Ovary (tissue), 9 donors: ENCODE data around the gene RIPOR2. TPM values are rescaled to one million over a fixed set of nuclear protein-coding genes. Genes with fewer than 3 reads are reported as not detected.

Experiments used
- DNase-seq, 5 donors: peaks; one replicate each; pipeline ENCODE4 v3.0.0-alpha.2; 2019 to 2020
- H3K27ac ChIP-seq, 2 donors: fragments of 200-600 bp; one replicate each; pipeline versions ENCODE4 v1.5.1 to v1.8.0; 2019 to 2022
- H3K27me3 ChIP-seq: fragments of 200-600 bp; one replicate; pipeline ENCODE4 v1.8.0; 2022
- H3K36me3 ChIP-seq: fragments of 200-600 bp; sonication (generic); one replicate; pipeline ENCODE4 v1.5.1; 2019
- H3K4me1 ChIP-seq: one replicate; pipeline ENCODE4 v1.8.1; 2013; ENCODE audit warnings: mild to moderate bottlenecking, moderate library complexity; ENCODE audit not compliant: insufficient read depth
- H3K4me3 ChIP-seq: fragments of 200-600 bp; sonication (generic); one replicate; pipeline ENCODE4 v1.5.1; 2017
- H3K9me3 ChIP-seq, 2 donors: fragments of 200-600 bp in 1 of 2; sonication (generic) in 1 of 2; one replicate each; pipeline versions ENCODE4 v1.5.1 to v1.8.1; 2013 to 2019; ENCODE audit warnings: mild to moderate bottlenecking in 1 of 2, moderate library complexity in 1 of 2
- EP300 ChIP-seq: sonication (generic); formaldehyde crosslinking; IDR thresholded peaks from one replicate; pipeline ENCODE4 v1.6.1; 2017; ENCODE audit warnings: antibody characterized with exemption
- POLR2A ChIP-seq: fragments of 450-650 bp; IDR thresholded peaks from one replicate; pipeline ENCODE4 v1.6.1; 2017; ENCODE audit warnings: antibody characterized with exemption, mild to moderate bottlenecking, moderate library complexity
- WGBS, 3 donors: extraction: QIAGEN DNeasy Blood & Tissue Kit in 1 of 3; methylation state at CpG; one replicate each; pipeline versions ENCODE4 v1.1.5 to v1.1.7; 2013 to 2017; 5-methylcytosine and 5-hydroxymethylcytosine counted together
- intact Hi-C, 4 donors: fragments of 100-400 bp; cut with DNase I; formaldehyde crosslinking; loops; one replicate each; pipeline versions ENCODE4 v1.11.0 to v1.15.1; 2022 to 2023
- polyA plus RNA-seq, 2 donors: library from polyadenylated mRNA; stranded (reverse); fragments of 200-250 nt in 1 of 2; fragments of 350-450 nt in 1 of 2; fragmentation: Illumina TruSeq in 1 of 2; extraction: RNeasy Lipid Tissue Mini Kit (QIAGEN cat#74804) in 1 of 2; gene quantifications; one replicate each; pipeline ENCODE4 v1.2.3, GENCODE V29; 2013 to 2014
- total RNA-seq, 7 donors: library from RNA; depleted of rRNA in 2 of 7; stranded (reverse); fragments of >200 nt in 2 of 7; fragmentation: NEBNext Ultra II Directional in 3 of 7; extraction: Animal tissue kit (Norgen Biotek cat#: 25700) in 3 of 7; gene quantifications; one replicate each; pipeline versions ENCODE4 v1.1.0 to v1.2.4, GENCODE V29; 2016 to 2023
- TF ChIP-seq, protein P1 (sequence below), 3 donors: fragments of 450-650 bp in 2 of 3; fragments of 200-600 bp in 1 of 3; IDR thresholded peaks; one replicate each; pipeline versions ENCODE4 v1.5.1 to v1.8.0; 2016 to 2022; ENCODE audit warnings: antibody characterized with exemption in 3 of 3, mild to moderate bottlenecking in 1 of 3
- donor health status: DM: no; HTN: no; CAD: no; lungs with moderate emphysema.
- donor health status: DM: no; HTN: no; CAD: no.
- donor health status: Bipolar disorder and iron deficiency.
- donor health status: DM: yes; HTN: yes; CAD: no.
- donor health status: DM: no; HTN: no; CAD: no.
- donor health status: DM: yes; HTN: yes; CAD: no.

The RIPOR2 gene
- total and polyA plus RNA-seq, 9 donors = 1.1 to 14.4 (median 4.5) TPM

DNA sequence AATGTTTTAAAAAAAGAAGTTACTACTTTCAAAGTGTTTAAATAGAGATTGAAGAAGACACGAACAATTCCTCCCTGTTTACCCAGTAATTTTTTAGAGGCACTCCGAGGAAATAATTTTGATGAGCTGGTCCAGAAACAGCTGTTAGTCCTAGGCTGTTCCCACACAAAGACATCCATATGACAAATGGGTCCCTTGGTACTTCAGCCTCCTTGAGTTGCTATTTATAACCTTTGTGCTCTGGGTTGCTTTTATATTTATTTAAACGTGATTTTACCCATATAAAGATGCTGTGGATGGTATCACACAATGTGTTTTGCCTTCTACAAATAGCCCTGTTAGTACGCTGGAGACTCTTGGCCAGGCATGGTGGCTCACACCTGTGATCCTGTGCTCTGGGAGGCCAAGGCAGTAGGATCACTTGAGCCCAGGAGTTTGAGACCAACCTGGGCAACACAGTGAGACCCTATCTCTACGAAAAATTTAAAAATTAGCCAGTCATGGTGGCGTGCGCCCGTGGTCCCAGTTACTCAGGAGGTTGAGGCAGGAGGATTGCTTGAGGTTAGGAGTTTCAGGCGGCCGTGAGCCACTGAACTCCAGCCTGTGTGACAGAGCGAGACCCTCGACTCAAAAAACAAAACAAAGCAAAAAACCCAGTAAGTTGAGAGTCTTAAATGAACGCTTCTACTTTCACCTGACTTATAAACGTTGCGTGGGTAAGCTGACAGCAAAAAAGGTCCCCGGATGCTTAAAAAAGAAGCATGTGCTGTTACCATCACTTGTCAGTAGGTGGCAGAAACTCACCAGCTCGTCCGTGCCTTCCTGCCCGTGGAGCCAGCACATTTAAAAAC is 80.1 kb downstream of the RIPOR2 start:
- H3K4me3 ChIP-seq = no peak overlapping the region
- H3K4me1 ChIP-seq = peaks cover 4% of the 10 kb centered on the region
- 25 to 28% (median 25%) methylated on average over 19 of the region's 19 CpGs for WGBS, 3 donors
- DNase-seq = peak; percentile 31 to 60 (median 47)
- H3K27ac ChIP-seq = no peak overlapping the region
- intact Hi-C loops = loop anchor here in 3 of 4 donors (2.0 to 10.0 kb wide), 3 partner anchors 215 to 219 kb away; no protein-coding TSS in a partner anchor
- H3K36me3 ChIP-seq = no peaks in the 10 kb centered on the region
- H3K27me3 ChIP-seq = no peaks in the 10 kb centered on the region
- H3K9me3 ChIP-seq = no peaks in the 10 kb centered on the region
- TF ChIP-seq, protein P1, sequence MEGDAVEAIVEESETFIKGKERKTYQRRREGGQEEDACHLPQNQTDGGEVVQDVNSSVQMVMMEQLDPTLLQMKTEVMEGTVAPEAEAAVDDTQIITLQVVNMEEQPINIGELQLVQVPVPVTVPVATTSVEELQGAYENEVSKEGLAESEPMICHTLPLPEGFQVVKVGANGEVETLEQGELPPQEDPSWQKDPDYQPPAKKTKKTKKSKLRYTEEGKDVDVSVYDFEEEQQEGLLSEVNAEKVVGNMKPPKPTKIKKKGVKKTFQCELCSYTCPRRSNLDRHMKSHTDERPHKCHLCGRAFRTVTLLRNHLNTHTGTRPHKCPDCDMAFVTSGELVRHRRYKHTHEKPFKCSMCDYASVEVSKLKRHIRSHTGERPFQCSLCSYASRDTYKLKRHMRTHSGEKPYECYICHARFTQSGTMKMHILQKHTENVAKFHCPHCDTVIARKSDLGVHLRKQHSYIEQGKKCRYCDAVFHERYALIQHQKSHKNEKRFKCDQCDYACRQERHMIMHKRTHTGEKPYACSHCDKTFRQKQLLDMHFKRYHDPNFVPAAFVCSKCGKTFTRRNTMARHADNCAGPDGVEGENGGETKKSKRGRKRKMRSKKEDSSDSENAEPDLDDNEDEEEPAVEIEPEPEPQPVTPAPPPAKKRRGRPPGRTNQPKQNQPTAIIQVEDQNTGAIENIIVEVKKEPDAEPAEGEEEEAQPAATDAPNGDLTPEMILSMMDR (IDR thresholded peaks at IDR 0.05) = peak; percentile 61 to 83 (median 80)
- no peak for TF ChIP-seq EP300

DNA sequence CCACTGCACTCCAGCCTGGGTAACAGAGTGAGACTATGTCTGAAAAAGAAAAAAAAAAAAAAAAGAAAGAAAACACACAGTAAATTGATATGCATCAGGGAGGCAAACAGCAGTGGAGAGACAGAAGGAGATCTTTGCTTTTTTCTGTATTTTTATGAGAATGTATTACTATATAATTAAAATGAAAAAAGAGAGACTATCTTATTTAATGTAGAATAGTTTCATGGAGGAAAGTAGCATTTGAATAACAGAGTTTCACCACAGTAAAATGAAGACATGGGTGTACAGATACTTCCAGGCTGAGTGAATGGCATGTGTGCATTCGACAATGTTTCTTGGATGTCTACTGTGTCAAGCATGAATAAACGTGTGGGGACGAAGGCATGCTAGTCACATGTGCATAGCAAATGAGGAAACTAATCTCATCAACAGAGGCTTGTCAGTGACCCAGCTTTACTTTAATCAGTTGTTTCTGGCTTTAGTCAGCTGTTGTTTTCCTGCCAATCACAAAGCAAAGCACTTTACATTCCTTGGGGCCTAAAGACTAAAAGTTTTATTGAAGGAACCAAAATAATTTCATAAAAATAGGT is 81.6 kb downstream of the RIPOR2 start:
- H3K27ac ChIP-seq = no peak overlapping the region

DNA sequence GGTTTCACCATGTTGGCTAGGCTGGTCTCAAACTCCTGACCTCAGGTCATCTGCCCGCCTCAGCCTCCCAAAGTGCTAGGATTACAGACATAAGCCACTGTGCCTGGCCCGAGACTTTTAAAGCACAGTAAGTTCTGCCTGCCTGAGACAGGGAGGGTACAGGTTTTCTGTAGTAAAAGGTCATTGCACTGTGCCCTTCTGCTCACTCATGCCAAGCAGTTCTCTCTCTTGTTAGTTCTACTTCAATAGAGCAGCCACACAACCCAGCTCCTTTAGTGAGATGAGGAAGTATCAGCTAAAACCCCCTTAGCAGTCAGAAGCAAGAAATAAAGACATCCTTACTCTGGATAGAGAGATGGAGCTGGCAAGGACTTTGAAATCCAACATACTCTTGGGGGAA is 84.7 kb downstream of the RIPOR2 start:
- Histone ChIP-seq H3K36me3 (no peaks in the 10 kb centered on the region), H3K4me3 (no peak overlapping the region), H3K9me3 (no peaks in the 10 kb centered on the region), H3K27me3 (no peaks in the 10 kb centered on the region), H3K27ac (no peak overlapping the region), H3K4me1 (peaks cover 4% of the 10 kb centered on the region)
- TF ChIP-seq POLR2A (no peak), EP300 (no peak)
- TF ChIP-seq, protein P1 (IDR thresholded peaks at IDR 0.05) = no peak
- intact Hi-C loops = loop anchor here in 1 of 4 donors (10.0 kb wide), 1 partner anchor 224 kb away; no protein-coding TSS in a partner anchor
- DNase-seq = no peak
- WGBS, 3 donors = 87 to 98% (median 97%) methylated on average over 2 of the region's 2 CpGs

More for the DNA sequence above, 81.6 kb downstream of the RIPOR2 start:
- no peak for DNase-seq
- H3K9me3 ChIP-seq = no peaks in the 10 kb centered on the region
- intact Hi-C loops = loop anchor here in 1 of 4 donors (10.0 kb wide), 1 partner anchor 221 kb away; no protein-coding TSS in a partner anchor
- H3K4me1 ChIP-seq = peaks cover 4% of the 10 kb centered on the region
- no peak overlapping the region for H3K4me3 ChIP-seq
- no peaks in the 10 kb centered on the region for H3K27me3 ChIP-seq
- no peaks in the 10 kb centered on the region for H3K36me3 ChIP-seq
- WGBS, 3 donors = 71 to 75% (median 75%) methylated on average over 3 of the region's 3 CpGs
- TF ChIP-seq, protein P1 (IDR thresholded peaks at IDR 0.05) = no peak
- TF ChIP-seq POLR2A (no peak), EP300 (no peak)

DNA sequence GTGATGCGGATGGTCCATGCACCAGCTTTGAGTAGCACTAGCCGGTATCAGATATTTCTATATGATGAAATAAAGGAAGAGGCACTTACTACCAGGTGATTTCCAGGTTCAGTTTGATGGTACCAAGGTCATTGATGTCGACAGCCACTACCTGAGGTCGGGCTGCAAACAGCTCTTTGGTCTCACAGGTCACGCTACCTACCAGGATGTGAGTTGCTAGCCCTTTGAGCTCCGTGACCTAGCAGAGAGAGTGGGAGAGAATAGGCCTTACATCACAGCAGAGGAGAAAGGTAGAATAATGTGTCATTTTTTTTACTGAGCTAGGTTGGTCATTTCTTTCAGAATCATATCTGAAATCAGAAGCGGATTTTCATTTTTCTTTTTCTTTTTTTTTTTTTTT is 86.0 kb downstream of the RIPOR2 start:
- no peak for DNase-seq
- intact Hi-C loops = loop anchor here in 1 of 4 donors (10.0 kb wide), 1 partner anchor 225 kb away; no protein-coding TSS in a partner anchor
- H3K4me1 ChIP-seq = no peaks in the 10 kb centered on the region
- TF ChIP-seq EP300 = no peak
- TF ChIP-seq POLR2A = no peak
- TF ChIP-seq, protein P1 (IDR thresholded peaks at IDR 0.05) = no peak
- H3K27me3 ChIP-seq = no peaks in the 10 kb centered on the region
- H3K4me3 ChIP-seq = no peak overlapping the region
- WGBS, 3 donors = 94 to 96% (median 95%) methylated on average over 7 of the region's 7 CpGs
- no peaks in the 10 kb centered on the region for H3K9me3 ChIP-seq
- no peaks in the 10 kb centered on the region for H3K36me3 ChIP-seq
- H3K27ac ChIP-seq = no peak overlapping the region
